SK-N-SH (cell line): ENCODE data around the gene ATR. TPM values are rescaled to one million over a fixed set of nuclear protein-coding genes. Genes with fewer than 3 reads are reported as not detected.

Experiments used
- CTCF ChIA-PET: fragments of 300-600, 350-600 bp; formaldehyde crosslinking; extraction: SDS; loops from one replicate; lab custom pipeline; 2021; lab: Yijun Ruan, JAX
- POLR2A ChIA-PET: fragments of 350-600 bp; sonication (Branson Sonifier 250); formaldehyde crosslinking; extraction: SDS; loops from one replicate; lab custom pipeline; 2020; ENCODE audit warnings: antibody characterized with exemption, inconsistent platforms; lab: Yijun Ruan, JAX
- DNase-seq: peaks from one replicate; pipeline ENCODE4 v3.0.0; 2012
- H2AFZ ChIP-seq: fragments of 200-600 bp; sonication (generic); 2 replicates; pipeline ENCODE4 v1.8.1; 2016; ENCODE audit warnings: antibody characterized with exemption, mild to moderate bottlenecking, low read depth
- H3F3A ChIP-seq: fragments of 200-600 bp; sonication (generic); replicated peaks from 2 replicates; pipeline ENCODE3; 2016; ENCODE audit warnings: antibody characterized with exemption, mild to moderate bottlenecking; ENCODE audit not compliant: insufficient read depth
- H3K27ac ChIP-seq, 2 experiments: fragments of 200-500 bp in 1 of 2; fragments of 200-600 bp in 1 of 2; sonication (Bioruptor generic) in 1 of 2; sonication (generic), shearing (Covaris generic) in 1 of 2; 2 replicates each; pipeline versions ENCODE4 v1.5.1 to v1.6.1; 2014 to 2016; ENCODE audit warnings: low read depth in 2 of 2, inconsistent platforms in 1 of 2, low read length in 1 of 2, mild to moderate bottlenecking in 1 of 2, mixed read lengths in 1 of 2
- H3K27me3 ChIP-seq: fragments of 200-600 bp; sonication (generic), shearing (Covaris generic); 2 replicates; pipeline ENCODE4 v1.6.1; 2016; ENCODE audit warnings: mixed run types; ENCODE audit not compliant: insufficient read depth
- H3K36me3 ChIP-seq, 2 experiments: fragments of 200-500 bp in 1 of 2; fragments of 200-600 bp in 1 of 2; sonication (Bioruptor generic) in 1 of 2; sonication (generic) in 1 of 2; replicated peaks in 1 of 2; 2 replicates each; pipeline versions ENCODE3 to v1.5.1; 2014 to 2016; ENCODE audit warnings: low read length in 1 of 2, mild to moderate bottlenecking in 1 of 2; ENCODE audit not compliant: insufficient read depth in 2 of 2, control insufficient read depth in 1 of 2
- H3K4me1 ChIP-seq, 2 experiments: fragments of 200-500 bp in 1 of 2; fragments of 200-600 bp in 1 of 2; sonication (Bioruptor generic) in 1 of 2; sonication (generic), shearing (Covaris generic) in 1 of 2; 2 replicates each; pipeline versions ENCODE4 v1.5.1 to v1.6.1; 2014 to 2016; ENCODE audit warnings: low read depth in 1 of 2, low read length in 1 of 2, mixed run types in 1 of 2; ENCODE audit not compliant: insufficient read depth in 2 of 2, control insufficient read depth in 1 of 2
- H3K4me2 ChIP-seq: fragments of 200-600 bp; sonication (generic), shearing (Covaris generic); 2 replicates; pipeline ENCODE4 v1.6.1; 2017; ENCODE audit warnings: mixed run types
- H3K4me3 ChIP-seq, 2 experiments: fragments of 200-500 bp in 1 of 2; fragments of 200-600 bp in 1 of 2; sonication (Bioruptor generic) in 1 of 2; sonication (generic), shearing (Covaris generic) in 1 of 2; 2 replicates each; pipeline versions ENCODE4 v1.5.1 to v1.8.1; 2014 to 2016; ENCODE audit warnings: low read depth in 2 of 2, inconsistent platforms in 1 of 2, low read length in 1 of 2, mild to moderate bottlenecking in 1 of 2, mixed read lengths in 1 of 2, moderate library complexity in 1 of 2
- H3K79me2 ChIP-seq: fragments of 200-600 bp; sonication (generic); 2 replicates; pipeline ENCODE4 v1.8.1; 2017; ENCODE audit warnings: mild to moderate bottlenecking; ENCODE audit not compliant: insufficient read depth
- H3K9ac ChIP-seq: fragments of 200-600 bp; sonication (generic); 2 replicates; pipeline ENCODE4 v1.6.1; 2017; ENCODE audit warnings: mixed run types
- H3K9me2 ChIP-seq: fragments of 200-600 bp; sonication (generic); 2 replicates; pipeline ENCODE4 v1.6.1; 2017; ENCODE audit warnings: mixed run types
- H3K9me3 ChIP-seq: fragments of 200-600 bp; sonication (generic); 2 replicates; pipeline ENCODE4 v1.6.1; 2017; ENCODE audit warnings: mixed run types, mild to moderate bottlenecking, moderate library complexity
- H4K20me1 ChIP-seq: fragments of 200-600 bp; sonication (generic); 2 replicates; pipeline ENCODE4 v1.6.1; 2017; ENCODE audit warnings: mild to moderate bottlenecking, mixed run types; ENCODE audit not compliant: insufficient read depth
- CHD2 ChIP-seq: fragments of 150-350 bp; IDR thresholded peaks from 2 replicates; pipeline ENCODE4 v1.6.1; 2018; ENCODE audit warnings: low read length; ENCODE audit not compliant: partially characterized antibody
- CTCF ChIP-seq: fragments of 200-600 bp; sonication (generic); IDR thresholded peaks from 2 replicates; pipeline ENCODE4 v1.6.1; 2017; ENCODE audit warnings: antibody characterized with exemption, mild to moderate bottlenecking, moderate library complexity
- FOSL2 ChIP-seq: IDR thresholded peaks from 2 replicates; pipeline ENCODE4 v1.4.0; 2012; ENCODE audit warnings: low read depth, mild to moderate bottlenecking, moderate library complexity, borderline replicate concordance
- FOXJ3 ChIP-seq: sonication (generic); formaldehyde crosslinking; IDR thresholded peaks from 2 replicates; pipeline ENCODE4 v1.5.1; 2020; ENCODE audit warnings: mild to moderate bottlenecking, missing genetic modification reagents
- JUND ChIP-seq: IDR thresholded peaks from 2 replicates; pipeline ENCODE4 v1.4.0; 2012
- NFIC ChIP-seq: IDR thresholded peaks from 2 replicates; pipeline ENCODE4 v1.4.0; 2012; ENCODE audit warnings: borderline replicate concordance
- NRF1 ChIP-seq: IDR thresholded peaks from 2 replicates; pipeline ENCODE4 v1.6.1; 2012; ENCODE audit warnings: low read depth, mild to moderate bottlenecking, low read length
- POLR2AphosphoS5 ChIP-seq: IDR thresholded peaks from 2 replicates; pipeline ENCODE4 v1.6.1; 2012; ENCODE audit warnings: low read depth, low read length
- RAD21 ChIP-seq: IDR thresholded peaks from 2 replicates; pipeline ENCODE4 v1.6.1; 2012; ENCODE audit warnings: mild to moderate bottlenecking, low read length
- RCOR1 ChIP-seq: fragments of 150-350 bp; IDR thresholded peaks from 2 replicates; pipeline ENCODE4 v1.6.1; 2017; ENCODE audit warnings: antibody characterized with exemption, low read length
- RXRA ChIP-seq: IDR thresholded peaks from 2 replicates; pipeline ENCODE4 v1.4.0; 2012; ENCODE audit warnings: low read depth, mild to moderate bottlenecking, borderline replicate concordance
- TEAD4 ChIP-seq: IDR thresholded peaks from 2 replicates; pipeline ENCODE4 v1.4.0; 2012; ENCODE audit warnings: mild to moderate bottlenecking, borderline replicate concordance; ENCODE audit not compliant: insufficient read depth
- WGBS: methylation state at CpG from one replicate; pipeline ENCODE4 v1.1.6; 2017; ENCODE audit warnings: low lambda C conversion rate; 5-methylcytosine and 5-hydroxymethylcytosine counted together
- polyA plus RNA-seq, 3 experiments: library from polyadenylated mRNA; depleted of rRNA; stranded (reverse); fragments of >200 nt; gene quantifications; 2 replicates each; pipeline ENCODE4 v1.2.3, GENCODE V29; 2012
- TF ChIP-seq, protein P1 (sequence below): IDR thresholded peaks from 2 replicates; pipeline ENCODE4; 2012
- TF ChIP-seq, protein P2 (sequence below): IDR thresholded peaks from 2 replicates; pipeline ENCODE4 v1.4.0; 2012; ENCODE audit warnings: low read depth
- TF ChIP-seq, protein P3 (sequence below): IDR thresholded peaks from 2 replicates; pipeline ENCODE4 v1.4.0; 2012; ENCODE audit warnings: low read depth, borderline replicate concordance

The ATR gene
- polyA plus RNA-seq, 1 of the 3 experiments (the other 2 are of a cell fraction) = 7.3 TPM

GRCh38 chr3:142625153-142625440 is 46.6 kb upstream of the ATR start:
- ChIA-PET POLR2A (no interaction called here), CTCF (interaction anchor here (0.8 kb wide), 2 partner anchors 38 to 450 kb away, joined by 3 read pairs; no protein-coding TSS in a partner anchor)
- Histone ChIP-seq H2AFZ (no peak overlapping the region), H3K9ac (no peak overlapping the region), H3K79me2 (no peaks in the 10 kb centered on the region), H3K36me3 (no peaks in the 10 kb centered on the region), H3K27ac (no peak overlapping the region), H3F3A (no peaks in the 10 kb centered on the region), H3K27me3 (no peaks in the 10 kb centered on the region), H4K20me1 (no peaks in the 10 kb centered on the region), H3K4me3 (no peak overlapping the region), H3K4me1 (no peaks in the 10 kb centered on the region), H3K9me3 (no peaks in the 10 kb centered on the region), H3K4me2 (no peak overlapping the region), H3K9me2 (no peaks in the 10 kb centered on the region)
- WGBS = 86% methylated on average over 2 of the region's 2 CpGs
- DNase-seq = no peak
- no peak for TF ChIP-seq TEAD4
- TF ChIP-seq, protein P1, sequence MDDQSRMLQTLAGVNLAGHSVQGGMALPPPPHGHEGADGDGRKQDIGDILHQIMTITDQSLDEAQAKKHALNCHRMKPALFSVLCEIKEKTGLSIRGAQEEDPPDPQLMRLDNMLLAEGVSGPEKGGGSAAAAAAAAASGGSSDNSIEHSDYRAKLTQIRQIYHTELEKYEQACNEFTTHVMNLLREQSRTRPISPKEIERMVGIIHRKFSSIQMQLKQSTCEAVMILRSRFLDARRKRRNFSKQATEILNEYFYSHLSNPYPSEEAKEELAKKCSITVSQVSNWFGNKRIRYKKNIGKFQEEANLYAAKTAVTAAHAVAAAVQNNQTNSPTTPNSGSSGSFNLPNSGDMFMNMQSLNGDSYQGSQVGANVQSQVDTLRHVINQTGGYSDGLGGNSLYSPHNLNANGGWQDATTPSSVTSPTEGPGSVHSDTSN = no peak
- TF ChIP-seq CTCF = no peak
- TF ChIP-seq RXRA = no peak
- TF ChIP-seq FOSL2 = no peak
- TF ChIP-seq, protein P2, sequence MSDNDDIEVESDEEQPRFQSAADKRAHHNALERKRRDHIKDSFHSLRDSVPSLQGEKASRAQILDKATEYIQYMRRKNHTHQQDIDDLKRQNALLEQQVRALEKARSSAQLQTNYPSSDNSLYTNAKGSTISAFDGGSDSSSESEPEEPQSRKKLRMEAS = no peak
- TF ChIP-seq NFIC = no peak
- TF ChIP-seq RCOR1 = no peak
- no peak for TF ChIP-seq JUND
- TF ChIP-seq, protein P3, sequence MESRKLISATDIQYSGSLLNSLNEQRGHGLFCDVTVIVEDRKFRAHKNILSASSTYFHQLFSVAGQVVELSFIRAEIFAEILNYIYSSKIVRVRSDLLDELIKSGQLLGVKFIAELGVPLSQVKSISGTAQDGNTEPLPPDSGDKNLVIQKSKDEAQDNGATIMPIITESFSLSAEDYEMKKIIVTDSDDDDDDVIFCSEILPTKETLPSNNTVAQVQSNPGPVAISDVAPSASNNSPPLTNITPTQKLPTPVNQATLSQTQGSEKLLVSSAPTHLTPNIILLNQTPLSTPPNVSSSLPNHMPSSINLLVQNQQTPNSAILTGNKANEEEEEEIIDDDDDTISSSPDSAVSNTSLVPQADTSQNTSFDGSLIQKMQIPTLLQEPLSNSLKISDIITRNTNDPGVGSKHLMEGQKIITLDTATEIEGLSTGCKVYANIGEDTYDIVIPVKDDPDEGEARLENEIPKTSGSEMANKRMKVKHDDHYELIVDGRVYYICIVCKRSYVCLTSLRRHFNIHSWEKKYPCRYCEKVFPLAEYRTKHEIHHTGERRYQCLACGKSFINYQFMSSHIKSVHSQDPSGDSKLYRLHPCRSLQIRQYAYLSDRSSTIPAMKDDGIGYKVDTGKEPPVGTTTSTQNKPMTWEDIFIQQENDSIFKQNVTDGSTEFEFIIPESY = no peak
- no peak for TF ChIP-seq POLR2AphosphoS5
- no peak for TF ChIP-seq RAD21

- Histone ChIP-seq H3K36me3 (no peaks in the 10 kb centered on the region), H4K20me1 (no peaks in the 10 kb centered on the region), H3K4me1 (no peaks in the 10 kb centered on the region), H3K27ac (no peak overlapping the region), H3K79me2 (no peaks in the 10 kb centered on the region), H2AFZ (no peak overlapping the region), H3K9me2 (no peaks in the 10 kb centered on the region), H3K4me3 (no peak overlapping the region), H3K9ac (no peak overlapping the region), H3K4me2 (no peak overlapping the region), H3K27me3 (no peaks in the 10 kb centered on the region), H3K9me3 (no peaks in the 10 kb centered on the region), H3F3A (no peaks in the 10 kb centered on the region)
- DNase-seq = no peak
- CTCF ChIA-PET = interaction anchor here (0.8 kb wide), 2 partner anchors 37 to 451 kb away, joined by 3 read pairs; no protein-coding TSS in a partner anchor
- TF ChIP-seq NRF1 = no peak
- TF ChIP-seq FOXJ3 = no peak
- no peak for TF ChIP-seq CHD2
- POLR2A ChIA-PET = no interaction called here
- 93% methylated on average over 2 of the region's 2 CpGs for WGBS
Measured at GRCh38 chr3:142624341-142625152, 46.0 kb upstream of the ATR start.
